Embryonic facial prominence (tissue), 1 donor: ENCODE data around the gene ELOA.
"Not testable (repeated sequence)": the region's sequence is repeated elsewhere in the genome, so short reads cannot be mapped to it uniquely, and the experiment has no call there.

ENCODE experiments used
- DNase-seq: peaks from one replicate; pipeline ENCODE4 v3.0.0-alpha.2; 2016; ENCODE audit errors: extremely low spot score

Gene ELOA

DNA sequence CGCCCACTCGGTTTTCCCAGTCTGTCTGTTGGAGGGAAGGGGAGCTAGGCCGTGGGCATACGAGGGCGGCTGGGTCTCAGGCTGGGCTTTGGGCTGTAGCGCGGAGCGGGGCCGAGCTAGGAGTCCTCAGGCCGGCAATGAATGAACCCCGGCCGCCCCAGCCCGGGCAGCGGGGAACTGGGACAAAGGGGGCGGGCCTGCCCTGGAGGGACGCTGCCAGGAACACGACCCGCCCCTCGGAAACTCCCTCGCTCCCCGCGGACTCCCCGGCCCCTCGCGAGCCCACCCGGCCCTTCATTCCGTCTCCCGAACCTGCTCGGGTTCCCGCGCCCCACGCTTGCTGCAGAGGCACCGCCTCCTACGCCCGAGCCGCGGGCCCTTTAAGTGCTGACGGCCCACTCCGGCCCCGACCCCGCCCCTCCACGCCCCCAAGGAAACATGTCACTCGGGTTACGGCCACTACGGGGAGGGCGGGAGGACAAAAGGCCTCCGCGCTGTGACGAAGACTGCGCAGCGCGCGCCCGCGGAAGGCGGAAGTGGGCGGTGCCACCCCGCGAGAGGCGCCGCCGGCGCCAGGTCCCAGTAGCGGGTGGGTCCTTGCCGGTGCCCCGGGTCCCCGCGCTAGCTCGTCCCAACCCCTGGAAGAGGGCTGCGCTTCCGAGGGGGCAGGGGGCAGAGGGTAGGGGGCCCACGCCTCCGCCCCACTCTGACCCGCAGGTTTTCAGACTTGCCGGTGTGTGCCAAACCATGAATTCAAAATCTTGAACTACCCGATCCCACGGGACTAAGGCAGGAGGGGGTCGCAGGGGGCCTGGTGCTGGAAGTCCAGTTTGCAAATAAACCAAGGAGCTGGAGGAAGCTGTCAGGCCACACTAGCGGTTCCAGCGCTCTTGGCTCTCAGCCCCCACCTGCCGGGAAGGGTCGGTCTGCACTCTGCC lies 57.4 kb downstream of the ELOA start, which contains the start of gene GALE:
GALE (minus strand) TSS at position 355 of the 938 bp plus-strand sequence. CDS start 1,747 bp downstream, outside the sequence.
- peak; percentile 87 for DNase-seq

- no peak for DNase-seq
These were observed 58.1 kb downstream of the ELOA start for GRCh38 chr1:23801338-23801748.

DNA sequence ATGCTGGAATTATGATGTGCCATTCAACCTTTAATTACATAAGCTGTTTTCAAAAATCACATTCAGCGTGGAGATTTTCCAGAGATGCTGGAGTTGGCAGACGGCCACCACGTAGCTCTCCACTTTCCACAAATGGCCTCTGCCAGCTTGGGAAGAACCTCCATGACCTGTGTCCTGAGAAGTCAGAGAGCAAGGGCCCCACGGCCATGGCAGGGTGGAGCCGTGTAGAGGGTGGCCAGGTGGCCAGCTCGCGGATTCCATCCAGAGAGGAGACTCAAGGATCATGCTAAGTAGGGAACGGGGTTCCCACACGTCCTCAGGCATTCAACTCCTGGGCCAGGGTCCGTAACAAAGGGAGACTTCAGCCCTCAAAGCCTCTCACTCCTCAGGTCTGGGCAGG lies 58.6 kb downstream of the ELOA start:
- DNase-seq = no peak

GRCh38 chr1:23802809-23803342 lies 59.6 kb downstream of the ELOA start:
- not testable (repeated sequence) for DNase-seq

DNA sequence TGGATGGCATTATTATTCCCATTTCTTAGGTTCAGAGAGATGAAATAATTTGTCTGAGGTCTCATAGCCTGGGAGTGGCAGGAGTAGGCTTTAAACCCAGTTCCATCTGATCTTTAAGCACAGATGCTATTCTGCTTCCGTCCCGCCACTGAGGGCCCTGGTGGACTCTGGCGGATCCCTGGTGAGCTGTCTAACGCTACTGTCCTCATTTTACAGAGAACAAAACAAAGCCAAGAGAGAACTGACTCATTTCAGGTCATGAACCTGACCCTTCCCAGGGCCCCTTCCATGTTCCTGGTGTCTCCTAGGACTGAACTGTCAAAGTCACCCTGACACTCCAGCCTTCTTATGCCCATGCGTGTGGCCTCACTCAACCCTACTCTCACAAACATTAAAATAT lies 60.4 kb downstream of the ELOA start:
- DNase-seq = no peak

- no peak for DNase-seq
These were observed 61.0 kb downstream of the ELOA start for GRCh38 chr1:23804183-23804835.

DNA sequence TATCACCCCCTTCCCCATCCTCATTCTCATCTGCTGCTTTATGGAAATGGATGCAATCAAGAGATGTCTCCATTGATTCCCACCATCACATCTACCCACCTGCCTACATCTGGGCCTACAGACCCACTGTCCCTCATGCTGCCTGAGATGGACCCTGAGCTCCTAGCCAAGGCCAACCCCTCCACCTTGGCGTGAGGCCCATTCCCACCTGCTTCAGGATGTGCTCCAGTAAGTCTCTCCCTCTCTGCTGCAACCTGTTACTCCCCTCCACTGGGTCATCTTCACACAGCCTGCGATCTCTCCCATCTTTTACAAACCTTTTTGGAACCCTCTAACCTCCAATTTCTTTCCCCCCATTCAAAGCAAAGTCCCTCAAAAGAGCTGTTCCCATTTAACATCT lies 61.8 kb downstream of the ELOA start:
- no peak for DNase-seq

DNA sequence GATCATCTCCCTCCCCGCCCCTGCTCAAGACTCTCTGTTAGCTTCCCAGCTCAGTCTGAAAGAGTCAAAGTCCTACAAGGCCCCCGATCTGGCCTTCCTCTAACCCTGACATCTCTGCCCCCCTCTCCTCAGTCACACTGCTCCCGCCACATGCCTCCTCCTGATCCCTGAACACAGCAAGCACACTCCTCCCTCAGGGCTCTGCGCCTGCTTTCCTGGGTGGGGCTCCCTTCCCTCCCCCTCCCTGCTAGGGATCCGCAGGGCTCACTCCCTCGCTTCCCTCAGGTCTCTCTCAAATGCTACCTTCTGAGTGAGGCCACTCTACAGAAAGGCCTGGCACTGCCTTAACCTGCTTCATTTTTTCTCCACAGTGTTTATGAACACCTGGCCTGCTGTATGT lies 63.0 kb downstream of the ELOA start:
- DNase-seq = no peak

- no peak for DNase-seq
These were observed 64.2 kb downstream of the ELOA start for GRCh38 chr1:23807453-23807852.

- no peak for DNase-seq
These were observed 66.5 kb downstream of the ELOA start for GRCh38 chr1:23809751-23810171.

DNA sequence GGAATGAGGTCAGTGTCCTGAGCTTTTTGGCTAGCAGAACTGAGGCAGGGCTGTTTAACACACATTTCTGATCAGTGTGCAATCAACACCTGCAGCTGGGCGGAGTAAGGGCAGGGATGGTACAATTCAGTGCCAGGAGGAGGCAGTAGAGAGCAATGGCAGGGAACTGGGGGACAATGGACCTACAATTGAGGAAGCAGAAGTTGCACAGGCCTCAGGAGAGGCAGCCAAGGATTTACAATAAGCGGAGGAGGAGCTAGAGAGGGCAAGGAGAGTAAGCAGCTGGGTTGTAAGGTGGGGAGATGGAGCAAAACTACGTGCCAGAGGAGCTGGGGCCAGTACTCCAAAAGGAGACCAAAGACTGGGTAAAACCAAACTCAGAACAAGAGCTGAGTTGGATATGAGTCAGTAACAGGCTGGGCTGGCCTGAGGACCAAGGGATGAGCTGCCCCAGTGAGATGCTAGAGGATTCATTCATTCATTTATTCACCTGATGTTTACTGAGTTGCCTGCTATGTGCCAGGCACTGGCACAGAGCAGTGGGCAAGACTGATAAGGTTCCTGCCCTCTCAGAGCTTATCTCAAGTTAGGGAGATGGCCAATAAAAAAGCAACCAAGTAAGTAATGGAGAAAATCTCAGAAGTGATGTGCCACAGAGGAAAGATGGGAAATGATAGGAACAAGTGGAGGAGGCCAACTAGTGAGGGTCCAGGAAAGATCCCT lies 67.7 kb downstream of the ELOA start:
- DNase-seq = no peak
